GM13977 (cell line): ENCODE measurements around the gene IL15RA.

ENCODE experiments used
- DNase-seq: peaks from one replicate; pipeline ENCODE4 v3.0.0; 2012; ENCODE audit warnings: low spot score
- CTCF ChIP-seq: IDR thresholded peaks from 2 replicates; pipeline ENCODE4 v1.5.1; 2012; ENCODE audit warnings: mild to moderate bottlenecking, control low read depth; ENCODE audit not compliant: insufficient read depth; ENCODE audit errors: extremely low read depth, missing control alignments
- in situ Hi-C: fragments of 300-500 bp; cut with MboI; formaldehyde crosslinking; loops from one replicate; pipeline ENCODE4 v1.12.0; 2022; ENCODE audit warnings: low sequenced_read_pairs, low pct_unique_long_range_greater_than_20kb, mixed read lengths, inconsistent platforms; ENCODE audit not compliant: unreplicated experiment

IL15RA gene

GRCh38 chr10:5921746-5922145 is 55.6 kb downstream of the IL15RA start:
- TF ChIP-seq CTCF, result no peak
- in situ Hi-C loops, result no loop called here
- no peak for DNase-seq

GRCh38 chr10:5919568-5919967 is 57.8 kb downstream of the IL15RA start:
- DNase-seq, result no peak
- no peak for TF ChIP-seq CTCF
- in situ Hi-C loops, result no loop called here

- in situ Hi-C loops, result no loop called here
- no peak for TF ChIP-seq CTCF
- DNase-seq, result no peak
Observed at GRCh38 chr10:5918763-5919162, 58.6 kb downstream of the IL15RA start.

- in situ Hi-C loops, result no loop called here
- TF ChIP-seq CTCF, result no peak
- no peak for DNase-seq
Observed at GRCh38 chr10:5917305-5917704, 60.0 kb downstream of the IL15RA start.

GRCh38 chr10:5915451-5915850 is 61.9 kb downstream of the IL15RA start:
- TF ChIP-seq CTCF, result no peak
- no peak for DNase-seq
- in situ Hi-C loops, result no loop called here

GRCh38 chr10:5913736-5914135 is 63.6 kb downstream of the IL15RA start:
- no peak for DNase-seq
- in situ Hi-C loops, result no loop called here
- no peak for TF ChIP-seq CTCF

GRCh38 chr10:5911670-5912069 is 65.7 kb downstream of the IL15RA start:
- in situ Hi-C loops, result no loop called here
- TF ChIP-seq CTCF, result no peak
- no peak for DNase-seq
